C1 segment of cervical spinal cord (tissue), 14 donors: ENCODE data around the gene SLFN14.
"Not testable (repeated sequence)": the region's sequence is repeated elsewhere in the genome, so short reads cannot be mapped to it uniquely, and the experiment has no call there.

Experiments
- DNase-seq, 14 donors: peaks; one replicate each; lab custom pipeline; 2025; lab: John Stamatoyannopoulos, UW

The SLFN14 gene

DNA sequence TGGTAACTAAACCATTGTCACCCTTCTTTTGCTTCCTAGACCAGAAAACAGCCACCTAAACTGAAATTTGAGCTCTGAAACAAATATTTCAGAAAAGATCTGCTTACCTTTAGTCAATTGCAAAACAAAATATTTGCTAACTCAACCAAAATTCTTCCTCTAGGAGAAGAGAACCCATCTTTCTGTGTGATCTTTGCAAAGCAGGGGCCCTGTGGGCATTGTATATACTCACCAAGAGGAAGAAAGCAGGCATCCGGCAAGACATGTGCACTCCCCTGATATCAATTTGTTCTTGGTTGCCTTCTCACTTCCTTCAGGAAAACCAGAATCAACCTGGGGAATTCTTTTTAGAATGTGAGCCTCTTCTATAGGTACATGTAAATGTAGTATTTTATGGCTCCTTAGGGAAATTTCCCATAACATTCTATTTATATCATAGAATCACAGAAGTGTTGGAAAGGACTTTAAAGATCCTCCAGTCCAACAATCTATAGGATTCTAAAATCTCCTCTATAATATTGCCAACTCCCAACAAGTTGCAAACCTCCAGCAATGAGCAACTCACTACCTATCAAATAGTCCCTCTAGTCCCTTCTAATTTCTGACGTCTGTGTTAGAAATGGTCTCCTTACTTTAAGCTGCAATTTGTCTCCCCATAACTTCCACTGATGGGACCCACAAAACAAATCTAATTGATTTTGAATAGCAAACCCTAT, 966 bp downstream of the SLFN14 start:
- DNase-seq, result no peak

DNA sequence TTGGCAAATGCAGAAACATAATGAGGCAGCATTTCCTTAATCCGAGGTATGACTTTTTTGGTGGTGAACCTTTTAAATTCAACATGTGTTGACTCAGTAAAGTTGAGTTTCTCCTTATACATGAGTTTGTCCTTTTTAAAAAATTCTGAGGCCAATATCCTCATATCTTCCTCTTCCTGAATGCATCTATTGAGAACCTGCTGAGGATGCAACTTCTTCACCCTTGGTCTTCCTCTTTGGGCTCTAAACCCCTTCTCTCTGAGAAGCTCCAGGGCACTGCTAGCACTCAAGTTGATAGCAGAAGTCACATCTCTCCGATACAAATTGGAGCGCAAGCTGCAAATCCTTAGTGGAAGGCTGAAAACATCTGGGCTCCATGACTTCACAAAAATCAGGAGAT, 3.3 kb downstream of the SLFN14 start:
- DNase-seq, result no peak

DNA sequence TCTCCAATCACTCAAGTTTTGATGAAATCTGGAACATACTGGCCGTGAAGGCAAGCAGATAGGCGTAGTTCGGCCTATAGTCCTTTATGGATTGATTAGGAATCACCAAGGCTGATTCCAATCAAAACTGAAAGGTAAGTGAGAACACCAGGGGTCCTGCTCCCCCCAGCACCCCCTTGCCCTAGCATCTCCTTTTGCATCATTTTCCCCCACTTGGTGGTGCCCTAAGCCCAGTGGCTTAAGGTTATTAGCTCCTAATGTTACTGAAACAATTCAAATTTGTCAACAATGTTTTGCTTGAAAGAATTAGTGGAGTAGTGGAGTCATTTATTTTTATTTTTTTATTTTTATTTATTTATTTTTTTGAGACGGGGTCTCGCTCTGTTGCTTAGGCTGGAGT, 4.9 kb downstream of the SLFN14 start:
- DNase-seq, result no peak

DNA sequence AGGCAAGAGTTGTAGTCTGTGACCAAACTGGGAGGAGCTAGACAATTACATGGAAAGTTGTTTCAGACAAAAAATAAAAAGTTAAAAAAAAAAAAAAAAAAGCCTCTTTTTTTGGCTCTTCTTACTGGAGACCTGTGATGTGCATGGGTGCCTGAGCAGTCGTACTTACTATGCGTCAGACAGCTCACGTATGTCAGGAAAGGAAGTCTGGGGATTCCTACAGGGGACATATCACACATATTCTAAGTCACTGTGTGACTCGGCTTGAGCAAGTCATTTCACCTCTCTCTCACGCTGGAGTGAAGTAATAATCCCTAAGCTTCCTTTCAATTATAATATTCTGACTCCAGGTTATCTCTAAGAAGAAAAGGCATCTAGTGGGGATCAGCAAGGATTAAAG, 6.0 kb downstream of the SLFN14 start:
- no peak for DNase-seq

GRCh38 chr17:35553310-35553709, 7.3 kb downstream of the SLFN14 start:
- DNase-seq, result no peak

GRCh38 chr17:35548978-35549377, 11.6 kb downstream of the SLFN14 start:
- DNase-seq, result no peak

DNA sequence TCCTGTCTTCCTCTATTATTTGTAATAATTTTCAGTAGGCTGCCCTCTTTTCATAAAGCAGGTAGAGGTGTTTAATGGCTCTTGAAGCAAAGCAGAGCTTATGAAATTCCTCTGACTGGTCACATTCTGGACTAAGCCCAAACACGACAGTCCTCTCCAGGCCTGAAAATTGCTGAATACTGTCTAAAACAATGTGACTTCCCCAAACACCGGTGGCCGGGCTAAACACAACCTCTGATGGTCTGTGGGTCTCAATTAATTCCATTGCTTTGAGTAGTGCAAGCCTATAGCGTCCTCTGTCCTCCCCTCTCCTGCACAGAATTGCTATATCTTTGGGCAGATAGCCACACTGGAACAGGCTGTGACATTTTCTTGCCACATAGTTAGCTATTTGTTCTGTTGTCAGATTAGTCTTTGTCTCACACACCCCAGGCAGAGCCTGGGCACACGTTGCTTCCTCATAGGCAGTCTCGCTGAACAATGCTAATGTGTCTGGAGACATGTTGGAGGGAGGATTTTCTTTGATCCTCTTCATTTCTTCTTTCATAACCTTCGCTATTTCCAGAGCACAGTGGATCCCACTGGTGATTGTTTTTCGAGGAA, 12.3 kb downstream of the SLFN14 start:
- DNase-seq, result peak in 6 of 14 donors; percentile 2 to 25 (median 9)

- no peak for DNase-seq
These were observed 14.1 kb downstream of the SLFN14 start for GRCh38 chr17:35546487-35546886.

DNA sequence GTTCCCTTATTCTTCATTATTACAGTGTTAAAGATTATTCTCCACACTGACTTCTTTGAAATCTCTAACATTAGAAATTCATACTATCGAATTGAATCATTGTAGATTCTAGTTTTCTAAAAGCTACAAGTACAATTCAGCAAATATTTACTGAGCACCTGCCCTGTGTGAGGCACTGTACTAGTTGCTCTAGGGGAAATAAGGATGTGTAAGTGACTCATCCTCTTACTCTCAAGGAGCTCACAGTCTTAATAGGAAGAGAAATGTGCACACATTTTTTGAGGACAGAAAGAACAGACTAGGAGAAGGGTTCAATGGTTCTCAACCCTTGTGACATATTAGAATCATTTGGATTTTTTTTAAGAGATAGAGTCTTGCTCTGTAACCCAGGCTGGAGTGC, 15.5 kb downstream of the SLFN14 start:
- DNase-seq, result no peak

DNA sequence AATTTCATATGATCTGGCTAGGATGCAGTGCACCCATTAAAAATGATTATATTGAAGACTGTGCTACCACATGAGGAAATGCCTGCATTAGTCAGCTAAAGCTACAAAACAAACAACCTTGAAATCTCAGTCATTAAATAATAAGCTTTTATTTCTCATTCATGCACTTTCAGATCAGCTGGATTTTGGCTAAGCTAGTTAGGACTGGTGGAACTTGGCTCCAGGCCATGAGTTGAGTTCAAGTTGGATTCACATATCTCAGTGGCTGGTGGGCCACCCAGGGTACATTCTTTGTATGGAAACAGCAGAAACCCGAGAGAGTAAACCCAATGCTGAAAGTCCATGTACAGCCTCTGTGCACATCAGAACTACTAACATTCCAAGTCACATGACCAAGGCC, 16.8 kb downstream of the SLFN14 start:
- DNase-seq, result no peak

DNA sequence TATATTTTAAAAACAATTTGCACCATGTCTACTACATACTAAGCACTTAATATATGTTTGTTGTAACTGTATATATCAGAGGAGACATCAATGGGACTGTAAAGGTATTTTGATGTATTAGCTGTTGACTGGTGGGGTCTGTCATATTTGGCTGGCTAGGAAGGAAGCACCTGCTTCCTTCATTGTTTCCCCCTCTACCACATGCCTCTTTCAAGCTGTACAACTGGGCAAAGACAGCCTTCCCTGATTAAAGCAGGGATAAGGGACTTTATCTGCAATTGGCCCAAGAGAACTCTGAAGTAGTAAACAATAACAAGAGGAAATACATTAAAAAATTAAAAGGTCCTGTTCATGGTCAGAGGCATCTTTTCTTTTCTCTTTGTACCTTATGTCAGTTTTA, 17.6 kb downstream of the SLFN14 start:
- DNase-seq, result no peak

DNA sequence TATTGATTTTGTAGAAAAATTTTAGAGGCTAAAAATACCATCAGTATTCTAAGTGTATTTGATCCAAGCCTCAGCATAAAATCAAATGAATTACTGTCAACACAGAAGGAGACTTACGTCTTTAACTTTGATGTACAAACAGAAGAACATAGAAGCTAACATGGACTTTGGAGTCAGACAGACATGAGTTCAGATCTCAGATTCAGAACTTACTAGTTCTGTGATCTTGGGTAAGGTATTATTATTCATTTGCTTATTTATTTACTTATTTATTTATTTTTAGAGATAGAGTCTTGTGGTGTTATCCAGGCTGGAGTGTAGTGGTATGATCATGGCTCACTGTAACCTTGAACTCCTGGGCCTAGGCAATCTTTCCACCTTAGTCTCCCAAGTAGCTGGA, 19.2 kb downstream of the SLFN14 start:
- DNase-seq, result no peak

DNA sequence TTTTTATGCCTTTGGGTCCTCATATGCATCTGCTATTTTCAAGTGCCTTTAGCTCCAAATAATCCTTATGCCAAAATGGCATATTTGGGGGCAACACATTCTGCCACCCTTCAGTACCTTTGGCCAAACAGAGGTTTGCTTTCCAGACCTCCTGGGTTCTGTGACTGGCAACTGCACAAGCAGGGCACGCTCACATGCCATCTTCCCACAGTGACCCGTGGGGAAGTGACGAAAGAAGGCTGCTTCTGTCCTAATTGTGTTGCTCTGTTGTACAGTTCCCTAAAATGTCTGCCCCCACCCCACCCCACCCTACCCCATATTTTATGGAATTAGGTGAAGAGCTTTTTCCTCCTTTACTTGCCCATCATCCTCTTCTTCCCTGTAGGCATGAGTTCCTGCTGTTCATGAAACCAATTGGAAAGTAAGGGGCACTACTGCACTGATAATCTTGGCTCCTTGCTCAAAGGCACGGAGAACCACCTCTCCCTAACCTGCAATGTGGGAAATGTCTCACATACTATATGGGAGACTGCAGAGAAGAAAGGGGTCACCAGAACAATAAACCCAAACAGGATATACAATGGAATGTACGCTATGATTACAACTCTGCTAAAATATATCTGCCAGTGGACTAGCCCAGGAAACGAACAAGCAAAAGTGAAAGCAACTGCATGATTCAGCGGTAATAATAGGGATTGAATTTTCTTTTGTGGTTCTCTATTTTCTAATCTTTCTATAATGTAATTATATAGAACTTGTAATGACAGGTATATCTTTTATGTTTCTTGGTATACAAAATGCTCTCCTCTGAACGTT, 19.8 kb downstream of the SLFN14 start:
- DNase-seq, result peak in 6 of 14 donors; percentile 0 to 28 (median 14)

- peak in 1 of 14 donors; percentile 19 for DNase-seq
These were observed 21.0 kb downstream of the SLFN14 start for GRCh38 chr17:35539659-35540026.

DNA sequence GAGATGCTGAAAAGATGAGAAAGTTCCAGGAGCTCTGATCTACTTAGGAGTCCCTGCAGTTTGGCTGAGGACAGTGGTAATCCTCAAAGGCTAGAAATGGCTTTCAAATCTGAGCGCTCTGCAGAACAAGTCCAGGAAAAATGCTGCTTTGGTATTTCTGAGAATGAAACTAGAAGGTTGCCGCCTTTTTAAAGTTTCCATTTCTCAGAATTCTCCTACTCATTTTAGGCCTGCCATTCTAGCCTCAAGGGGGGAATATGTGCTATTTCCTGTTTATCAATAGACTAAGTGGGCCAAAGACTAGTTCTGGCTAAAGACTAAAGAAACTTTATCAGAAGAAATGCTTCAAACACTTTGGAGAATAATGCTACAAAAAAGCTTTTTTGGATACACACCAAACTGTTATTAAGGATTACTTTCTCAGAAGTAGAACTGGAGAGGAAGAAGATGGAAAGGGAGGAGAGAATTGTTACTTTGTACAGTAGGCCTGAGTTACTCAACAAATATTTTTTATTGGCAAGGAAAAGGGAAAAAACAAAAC, 22.9 kb downstream of the SLFN14 start, which contains the start of gene SLFN12L:
Gene SLFN12L (minus strand): TSS at position 78 of the 541 bp plus-strand sequence. CDS start 15,314 bp downstream, outside the sequence.
- DNase-seq, result no peak

DNA sequence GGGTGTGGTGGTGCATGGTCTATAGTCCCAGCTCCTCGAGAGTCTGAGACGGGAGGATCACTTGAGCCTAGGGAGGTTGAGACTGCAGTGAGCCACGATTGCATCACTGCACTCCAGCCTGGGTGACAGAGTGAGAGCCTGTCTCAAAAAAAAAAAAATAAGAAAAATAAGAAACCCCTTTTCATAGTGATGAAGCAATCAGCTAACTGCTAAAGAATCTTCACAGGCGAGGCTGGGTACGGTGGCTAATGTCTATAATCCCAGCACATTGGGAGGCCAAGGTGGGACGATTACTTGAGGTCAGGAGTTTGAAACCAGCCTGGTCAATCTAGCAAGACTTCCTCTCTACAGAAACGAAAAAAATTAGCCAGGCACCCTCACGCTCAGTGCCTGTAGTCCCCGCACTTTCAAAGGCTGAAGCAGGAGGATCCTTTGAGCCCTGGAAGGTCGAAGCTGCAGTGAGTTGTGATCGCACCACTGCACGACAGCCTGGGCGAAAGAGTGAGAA, 23.9 kb downstream of the SLFN14 start:
- no peak for DNase-seq

GRCh38 chr17:35535406-35535805, 25.2 kb downstream of the SLFN14 start:
- not testable (repeated sequence) for DNase-seq

GRCh38 chr17:35534576-35535093, 26.0 kb downstream of the SLFN14 start:
- DNase-seq, result no peak

DNA sequence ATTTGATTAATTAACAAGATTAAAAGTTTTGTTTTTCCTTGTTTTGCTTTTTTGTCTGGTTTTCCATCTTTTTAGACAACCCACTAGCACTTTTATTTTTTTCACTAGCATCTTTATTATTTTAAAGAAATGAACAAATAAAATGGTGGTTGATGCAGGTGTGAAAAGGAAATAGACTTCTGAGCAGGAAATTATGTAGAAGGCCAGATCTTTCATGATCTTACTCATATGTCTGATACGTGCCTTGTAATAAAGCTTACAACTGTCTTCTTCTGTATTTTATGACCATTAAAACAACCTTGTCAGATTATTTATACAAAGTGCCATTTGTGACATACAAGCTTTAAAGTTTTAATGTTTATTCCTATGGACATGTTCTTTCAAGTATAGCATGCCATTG, 29.5 kb downstream of the SLFN14 start:
- no peak for DNase-seq

DNA sequence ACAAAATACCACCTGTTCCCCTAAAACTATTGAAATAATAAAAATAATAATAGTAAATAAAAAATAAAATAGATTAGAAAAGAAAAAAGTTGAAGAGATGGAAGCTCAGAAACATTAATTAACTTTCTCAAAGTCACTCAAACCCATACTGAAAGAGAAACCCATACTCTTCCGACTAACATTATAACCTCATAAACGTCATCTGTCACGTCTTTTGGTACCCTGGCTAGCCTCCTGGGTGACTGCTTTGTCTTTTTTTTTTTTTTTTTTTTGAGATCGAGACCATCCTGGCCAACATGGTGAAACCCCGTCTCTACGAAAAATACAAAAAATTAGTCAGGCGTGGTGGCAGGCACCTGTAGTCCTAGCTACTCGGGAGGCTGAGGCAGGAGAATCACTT, 30.8 kb downstream of the SLFN14 start:
- no peak for DNase-seq

DNA sequence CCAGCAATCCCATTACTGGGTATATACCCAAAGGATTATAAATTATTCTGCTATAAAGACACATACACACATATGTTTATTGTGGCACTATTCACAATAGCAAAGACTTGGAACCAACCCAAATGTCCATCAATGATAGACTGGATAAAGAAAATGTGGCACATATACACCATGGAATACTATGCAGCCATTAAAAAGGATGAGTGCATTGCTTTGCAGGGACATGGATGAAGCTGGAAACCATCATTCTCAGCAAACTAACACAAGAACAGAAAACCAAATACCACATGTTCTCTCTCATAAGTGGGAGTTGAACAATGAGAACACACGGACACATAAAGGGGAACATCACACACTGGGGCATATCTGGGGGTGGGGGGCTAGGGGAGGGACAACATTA, 31.3 kb downstream of the SLFN14 start:
- DNase-seq, result not testable (repeated sequence)

DNA sequence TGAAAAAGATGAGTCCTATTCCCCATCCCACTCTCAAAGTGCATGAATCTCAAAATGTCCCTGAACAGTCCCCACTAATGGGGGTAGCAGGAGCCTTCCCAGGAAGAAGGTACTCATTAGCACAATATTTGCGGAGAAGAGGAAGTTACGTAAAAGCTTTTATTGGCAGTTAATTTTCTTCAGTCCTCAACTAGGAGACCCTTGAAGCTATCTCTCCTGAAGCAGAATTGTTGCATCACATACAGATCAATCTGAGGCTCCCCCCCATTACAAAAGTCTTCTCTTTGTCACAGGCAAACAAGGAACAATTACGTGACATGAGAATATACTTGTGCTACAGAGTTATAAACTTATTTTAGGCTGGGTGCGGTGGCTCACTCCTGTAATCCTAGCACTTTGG, 37.3 kb downstream of the SLFN14 start:
- DNase-seq, result no peak
